ENCODE results near the gene DLEU7.

- no peak for TF ChIP-seq ZNF549 (CRISPR knock-in tag; IDR thresholded peaks at IDR 0.05)
- no peak for TF ChIP-seq CHCHD3 (CRISPR knock-in tag; IDR thresholded peaks at IDR 0.05)
- TF ChIP-seq POLR2A (IDR thresholded peaks at IDR 0.05; ENCODE audit: insufficient read depth in 1 of 2, low read depth in 2 of 2, low read length in 2 of 2), result no peak
Observed at GRCh38 chr13:50887151-50887550, 43.7 kb upstream of the DLEU7 start.
